Measurements from ENCODE around the gene AKAIN1. TPM values are rescaled to one million over a fixed set of nuclear protein-coding genes. Genes with fewer than 3 reads are reported as not detected.

AKAIN1 gene
- total RNA-seq, 2 donors from 2014 or later: not detected

DNA sequence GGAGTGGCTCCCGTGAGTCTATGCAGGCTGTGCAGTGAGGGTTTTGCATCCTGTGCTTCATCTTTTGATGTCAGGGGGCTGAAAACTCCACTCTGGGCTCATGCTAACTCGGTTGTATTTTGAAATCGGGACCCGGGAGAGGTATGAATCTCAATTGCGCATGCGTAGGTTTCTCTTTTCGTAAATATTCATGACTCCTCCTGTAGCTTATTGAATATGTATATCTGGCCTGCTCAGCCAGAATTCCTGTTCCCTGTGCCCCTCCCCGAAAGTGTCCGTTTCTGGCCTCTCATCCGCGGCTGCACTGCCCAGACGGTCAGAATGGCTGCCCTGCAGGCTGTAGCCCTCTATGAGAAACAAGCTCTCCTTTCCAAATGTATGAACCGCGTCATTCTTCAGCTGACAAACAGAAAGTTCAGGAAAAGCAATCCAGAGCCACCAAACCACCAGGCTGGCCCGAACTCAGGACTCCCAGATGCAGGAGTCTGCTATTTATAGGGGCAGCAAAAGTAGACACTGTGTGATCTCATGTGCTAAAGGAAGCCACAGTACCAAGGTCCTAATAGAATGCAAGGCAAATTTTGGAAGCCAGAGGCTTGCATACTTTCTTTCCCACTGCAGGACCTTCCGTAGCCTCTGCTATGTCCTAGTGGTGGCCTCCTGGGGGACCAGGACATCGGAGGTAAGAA, 41.7 kb downstream of the AKAIN1 start:
- no peak for DNase-seq
- TF ChIP-seq, protein P1, sequence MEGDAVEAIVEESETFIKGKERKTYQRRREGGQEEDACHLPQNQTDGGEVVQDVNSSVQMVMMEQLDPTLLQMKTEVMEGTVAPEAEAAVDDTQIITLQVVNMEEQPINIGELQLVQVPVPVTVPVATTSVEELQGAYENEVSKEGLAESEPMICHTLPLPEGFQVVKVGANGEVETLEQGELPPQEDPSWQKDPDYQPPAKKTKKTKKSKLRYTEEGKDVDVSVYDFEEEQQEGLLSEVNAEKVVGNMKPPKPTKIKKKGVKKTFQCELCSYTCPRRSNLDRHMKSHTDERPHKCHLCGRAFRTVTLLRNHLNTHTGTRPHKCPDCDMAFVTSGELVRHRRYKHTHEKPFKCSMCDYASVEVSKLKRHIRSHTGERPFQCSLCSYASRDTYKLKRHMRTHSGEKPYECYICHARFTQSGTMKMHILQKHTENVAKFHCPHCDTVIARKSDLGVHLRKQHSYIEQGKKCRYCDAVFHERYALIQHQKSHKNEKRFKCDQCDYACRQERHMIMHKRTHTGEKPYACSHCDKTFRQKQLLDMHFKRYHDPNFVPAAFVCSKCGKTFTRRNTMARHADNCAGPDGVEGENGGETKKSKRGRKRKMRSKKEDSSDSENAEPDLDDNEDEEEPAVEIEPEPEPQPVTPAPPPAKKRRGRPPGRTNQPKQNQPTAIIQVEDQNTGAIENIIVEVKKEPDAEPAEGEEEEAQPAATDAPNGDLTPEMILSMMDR (IDR thresholded peaks at IDR 0.05): no peak
- no peak overlapping the region for H3K9ac ChIP-seq (ENCODE audit: low read depth in 2 of 2, low read length in 2 of 2)

GRCh38 chr18:5152343-5153020, 44.6 kb downstream of the AKAIN1 start:
- Histone ChIP-seq H3K4me3 (no peak overlapping the region), H3K4me1 (no peaks in the 10 kb centered on the region), H3K27me3 (no peaks in the 10 kb centered on the region), H3K36me3 (no peaks in the 10 kb centered on the region), H3K9ac (ENCODE audit: low read depth in 2 of 2, low read length in 2 of 2) (no peak overlapping the region), H3K9me3 (no peaks in the 10 kb centered on the region), H3K27ac (no peak overlapping the region)
- TF ChIP-seq, protein P1 (IDR thresholded peaks at IDR 0.05): no peak
- intact Hi-C loops (cut with DNase I): no loop called here
- DNase-seq: no peak

More for the DNA sequence above, 41.7 kb downstream of the AKAIN1 start:
- H3K4me3 ChIP-seq: no peak overlapping the region
- H3K27ac ChIP-seq: no peak overlapping the region
- no peaks in the 10 kb centered on the region for H3K9me3 ChIP-seq
- H3K36me3 ChIP-seq: no peaks in the 10 kb centered on the region
- H3K4me1 ChIP-seq: no peaks in the 10 kb centered on the region
- intact Hi-C loops (cut with DNase I): no loop called here
- no peaks in the 10 kb centered on the region for H3K27me3 ChIP-seq

DNA sequence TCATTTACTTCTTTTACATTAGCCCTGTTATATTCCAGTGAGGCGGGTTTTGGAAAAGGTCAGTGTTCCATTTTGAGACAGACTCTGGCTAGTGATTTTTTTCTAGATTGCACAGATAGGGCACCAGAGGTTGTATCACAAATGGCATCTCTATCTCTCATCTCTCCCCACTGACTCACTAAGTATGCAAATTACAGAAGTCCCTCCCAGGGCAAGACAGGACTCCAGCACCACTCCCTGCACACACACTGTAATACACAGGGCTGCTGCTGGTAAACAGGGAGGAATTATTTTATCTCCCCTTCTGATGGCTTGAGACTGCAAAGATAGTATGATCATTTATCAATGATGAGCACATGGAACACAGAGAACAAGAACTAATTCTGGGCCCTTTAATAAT, 46.2 kb downstream of the AKAIN1 start:
- TF ChIP-seq, protein P1 (IDR thresholded peaks at IDR 0.05): no peak
- Histone ChIP-seq H3K9me3 (no peaks in the 10 kb centered on the region), H3K36me3 (no peaks in the 10 kb centered on the region), H3K27ac (no peak overlapping the region), H3K9ac (ENCODE audit: low read depth in 2 of 2, low read length in 2 of 2) (no peak overlapping the region), H3K4me3 (no peak overlapping the region), H3K27me3 (no peaks in the 10 kb centered on the region), H3K4me1 (no peaks in the 10 kb centered on the region)
- no peak for DNase-seq
- intact Hi-C loops (cut with DNase I): no loop called here

GRCh38 chr18:5146093-5146492, 51.0 kb downstream of the AKAIN1 start:
- intact Hi-C loops (cut with DNase I): no loop called here
- H3K27ac ChIP-seq: no peak overlapping the region
- no peaks in the 10 kb centered on the region for H3K4me1 ChIP-seq
- H3K36me3 ChIP-seq: no peaks in the 10 kb centered on the region
- no peak overlapping the region for H3K9ac ChIP-seq (ENCODE audit: low read depth in 2 of 2, low read length in 2 of 2)
- H3K9me3 ChIP-seq: no peaks in the 10 kb centered on the region
- TF ChIP-seq, protein P1 (IDR thresholded peaks at IDR 0.05): no peak
- no peak overlapping the region for H3K4me3 ChIP-seq
- H3K27me3 ChIP-seq: no peaks in the 10 kb centered on the region
- DNase-seq: no peak

GRCh38 chr18:5145168-5145825, 51.8 kb downstream of the AKAIN1 start:
- no peaks in the 10 kb centered on the region for H3K36me3 ChIP-seq
- no peaks in the 10 kb centered on the region for H3K27me3 ChIP-seq
- intact Hi-C loops (cut with DNase I): no loop called here
- no peak overlapping the region for H3K4me3 ChIP-seq
- no peaks in the 10 kb centered on the region for H3K9me3 ChIP-seq
- no peak overlapping the region for H3K27ac ChIP-seq
- H3K4me1 ChIP-seq: no peaks in the 10 kb centered on the region
- TF ChIP-seq, protein P1 (IDR thresholded peaks at IDR 0.05): no peak
- DNase-seq: no peak
- H3K9ac ChIP-seq (ENCODE audit: low read depth in 2 of 2, low read length in 2 of 2): no peak overlapping the region
